Glomerular visceral epithelial cell (primary cell): ENCODE measurements around the gene PLCG1.

Experiments used
- DNase-seq: peaks from one replicate; pipeline ENCODE4 v3.0.0-alpha.2; 2016; ENCODE audit errors: extremely low spot score

Gene PLCG1

DNA sequence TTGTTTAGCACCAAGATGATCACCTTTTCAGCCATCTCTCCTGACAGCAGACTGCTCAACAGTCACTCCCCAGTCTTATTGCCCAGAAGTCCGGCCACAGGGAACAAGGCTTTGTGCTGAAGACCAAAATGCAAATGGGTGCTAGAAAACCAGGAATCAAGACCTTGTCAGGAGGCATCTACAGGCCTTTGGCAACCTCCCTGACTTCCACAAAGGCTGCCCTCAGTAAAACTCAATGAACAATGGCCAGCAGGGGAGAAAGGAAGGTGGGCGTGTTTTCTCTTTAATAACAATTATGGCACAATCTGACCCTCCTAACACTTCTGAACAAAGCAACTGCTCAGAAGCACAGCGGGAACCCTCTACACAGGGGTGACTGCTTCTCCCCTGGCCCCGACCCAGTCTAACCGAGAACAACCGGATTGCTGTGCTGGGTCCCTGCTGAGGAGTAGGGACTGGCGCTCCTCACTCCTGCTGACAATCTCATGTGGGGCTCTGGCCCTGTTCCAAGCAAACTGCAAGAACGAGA lies 41.6 kb downstream of the PLCG1 start:
- DNase-seq: no peak

GRCh38 chr20:41179961-41180360 lies 42.6 kb downstream of the PLCG1 start:
- no peak for DNase-seq

DNA sequence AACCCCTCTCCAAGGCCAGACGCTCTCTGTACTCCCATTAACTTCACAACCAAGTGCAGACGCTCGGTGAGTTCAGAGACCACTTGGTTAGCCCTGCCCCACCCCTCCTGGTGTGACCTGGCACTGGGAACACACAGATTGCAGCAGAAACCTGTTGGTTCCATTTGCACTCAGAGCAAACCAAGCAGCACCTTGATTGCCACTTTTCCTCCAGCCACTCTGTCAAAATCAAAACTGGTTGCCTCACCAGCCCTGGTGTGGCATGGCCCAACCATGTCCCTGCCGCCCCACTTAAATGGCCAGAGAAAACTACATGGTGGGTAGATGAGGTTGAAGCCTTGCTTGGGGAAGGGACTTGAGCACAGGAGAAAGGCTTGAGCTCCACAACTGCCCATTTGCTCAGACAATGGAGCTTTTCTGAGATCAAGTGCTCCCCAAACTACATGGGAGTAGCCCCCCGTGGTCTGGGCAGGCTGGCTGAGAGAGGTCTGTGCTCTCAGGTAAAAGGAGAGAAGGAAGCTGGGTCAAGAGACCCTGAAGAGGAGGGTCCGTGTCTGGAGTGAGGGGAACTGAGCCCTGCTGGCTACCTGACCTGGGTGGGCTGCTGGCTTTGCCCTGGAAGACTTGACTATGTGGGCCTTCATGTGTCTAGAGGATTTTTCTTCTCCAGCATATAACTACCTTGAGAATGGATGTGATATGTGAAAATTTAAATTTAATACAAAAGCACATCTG lies 43.4 kb downstream of the PLCG1 start:
- DNase-seq: no peak

- no peak for DNase-seq
Measured at GRCh38 chr20:41181567-41181966, 44.2 kb downstream of the PLCG1 start.

DNA sequence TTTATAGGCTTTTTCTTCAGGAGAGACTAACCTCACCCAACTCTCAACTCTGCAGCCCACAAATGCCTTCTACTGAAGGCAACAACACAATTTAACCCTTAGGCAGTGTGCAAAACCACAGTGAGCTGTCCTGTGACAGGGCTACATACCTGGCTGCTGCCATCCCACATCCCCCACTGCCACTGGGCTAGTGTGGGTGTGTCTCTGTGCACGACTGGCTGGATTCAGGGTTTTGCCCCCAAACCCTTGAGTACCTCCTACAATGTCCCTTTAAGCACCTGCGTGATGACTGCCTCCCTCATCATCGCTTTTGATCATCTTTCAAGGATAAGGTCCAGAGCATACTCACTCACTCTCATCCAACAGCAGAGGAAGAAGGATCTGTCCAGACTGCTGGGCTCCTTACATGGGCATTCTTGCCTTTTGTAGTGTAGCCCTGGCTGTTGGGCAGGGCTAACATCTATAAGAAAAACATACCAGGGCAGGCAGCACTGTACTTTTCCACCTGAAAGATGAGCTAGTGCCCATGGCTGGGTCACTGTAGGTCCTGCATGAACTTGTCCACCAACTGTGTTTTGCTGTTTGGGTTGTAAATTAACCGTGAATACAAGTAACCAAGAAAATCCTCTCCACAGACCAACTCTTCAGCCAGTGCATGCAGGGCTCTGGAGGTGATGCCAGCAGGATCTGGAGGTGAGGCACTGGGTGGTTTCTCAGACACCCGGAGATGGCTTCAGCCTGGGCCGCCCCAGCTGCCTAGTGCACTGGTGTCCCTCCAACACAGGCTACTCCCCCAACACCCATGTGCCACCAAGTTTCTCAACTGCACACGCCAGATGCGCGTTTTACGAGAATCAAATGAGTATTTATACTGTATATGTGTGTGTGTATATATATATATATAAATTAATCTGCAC lies 45.2 kb downstream of the PLCG1 start:
- DNase-seq: no peak

- no peak for DNase-seq
Measured at GRCh38 chr20:41183391-41183790, 46.0 kb downstream of the PLCG1 start.

- DNase-seq: no peak
Measured at GRCh38 chr20:41183831-41184230, 46.5 kb downstream of the PLCG1 start.

DNA sequence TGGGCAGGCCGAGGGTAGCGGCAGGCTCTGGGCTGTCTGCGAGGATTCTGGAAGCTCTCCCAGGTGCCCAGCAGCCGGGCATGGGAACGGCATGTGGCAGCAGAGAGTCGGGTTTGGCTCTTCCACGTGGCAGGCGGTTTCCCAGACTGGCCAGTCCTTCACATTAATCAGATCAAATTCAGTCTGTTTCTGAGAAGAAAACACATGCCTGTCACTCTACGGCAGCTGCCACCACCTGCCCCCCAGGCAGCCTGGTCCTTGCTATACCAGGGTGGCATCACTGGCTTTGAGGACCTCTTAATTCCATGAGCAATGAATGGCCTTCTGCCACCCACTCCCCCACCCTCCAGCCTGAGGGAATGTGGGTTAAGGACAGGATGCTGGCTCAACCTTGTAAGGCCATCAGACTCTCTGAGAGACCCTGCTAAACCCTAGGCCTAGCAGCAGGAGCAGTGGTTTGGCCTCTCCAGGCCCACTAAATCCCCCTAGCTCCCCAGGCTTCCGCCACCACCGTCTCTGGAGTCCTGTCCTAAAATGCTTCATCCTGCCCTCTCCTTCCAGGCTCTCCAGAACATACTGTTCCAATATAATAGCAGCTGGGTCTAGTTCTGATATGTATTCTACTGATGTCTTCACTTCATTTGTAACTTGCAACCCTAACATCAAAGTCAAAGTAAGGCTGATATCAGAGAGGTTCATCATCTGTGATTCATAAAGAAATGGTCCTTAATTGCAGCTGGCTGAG lies 47.8 kb downstream of the PLCG1 start:
- DNase-seq: no peak

DNA sequence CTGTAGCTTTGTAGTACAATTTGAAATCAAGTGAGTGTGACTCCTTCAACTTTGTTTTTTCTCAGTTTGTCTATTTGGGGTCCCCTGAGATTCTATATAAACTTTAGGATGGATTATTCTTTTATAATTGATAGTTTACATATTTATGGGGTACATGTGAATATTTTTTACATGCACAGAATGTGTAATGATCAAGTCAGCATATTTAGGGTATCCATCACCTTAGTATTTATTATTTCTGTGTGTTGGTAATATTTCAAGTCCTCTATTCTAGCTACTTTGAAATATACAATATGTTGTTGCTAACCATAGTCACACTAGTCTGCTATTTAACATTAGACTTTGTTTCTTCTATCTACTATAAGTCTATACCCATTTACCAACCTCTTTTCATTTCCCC lies 50.3 kb downstream of the PLCG1 start:
- DNase-seq: no peak

GRCh38 chr20:41191562-41192500 lies 54.5 kb downstream of the PLCG1 start:
- DNase-seq: no peak

GRCh38 chr20:41192575-41192974 lies 55.2 kb downstream of the PLCG1 start:
- DNase-seq: no peak

GRCh38 chr20:41196653-41197225 lies 59.4 kb downstream of the PLCG1 start:
- no peak for DNase-seq

GRCh38 chr20:41198443-41198842 lies 61.1 kb downstream of the PLCG1 start:
- DNase-seq: no peak

- no peak for DNase-seq
Measured at GRCh38 chr20:41200446-41201202, 63.3 kb downstream of the PLCG1 start.

DNA sequence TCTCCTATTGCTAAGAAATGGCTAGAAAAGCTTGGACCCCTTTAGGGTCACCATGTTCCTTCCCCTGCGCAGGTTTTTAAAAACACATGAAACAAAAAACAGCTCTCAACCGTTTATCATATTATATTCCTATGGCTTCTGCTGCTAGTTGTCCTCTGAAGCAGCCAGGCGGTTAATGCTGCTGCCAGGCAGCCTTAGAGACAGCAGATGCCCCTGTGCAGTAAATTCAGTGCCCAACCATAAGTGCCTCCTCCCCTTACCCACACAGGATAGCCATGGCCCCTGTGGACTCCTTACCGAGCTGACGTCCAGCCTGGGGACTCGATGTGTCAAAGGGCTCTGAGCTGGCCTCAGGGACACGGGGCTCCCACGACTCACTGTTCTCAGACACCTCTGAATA lies 64.4 kb downstream of the PLCG1 start:
- no peak for DNase-seq

- no peak for DNase-seq
Measured at GRCh38 chr20:41202426-41202825, 65.1 kb downstream of the PLCG1 start.

DNA sequence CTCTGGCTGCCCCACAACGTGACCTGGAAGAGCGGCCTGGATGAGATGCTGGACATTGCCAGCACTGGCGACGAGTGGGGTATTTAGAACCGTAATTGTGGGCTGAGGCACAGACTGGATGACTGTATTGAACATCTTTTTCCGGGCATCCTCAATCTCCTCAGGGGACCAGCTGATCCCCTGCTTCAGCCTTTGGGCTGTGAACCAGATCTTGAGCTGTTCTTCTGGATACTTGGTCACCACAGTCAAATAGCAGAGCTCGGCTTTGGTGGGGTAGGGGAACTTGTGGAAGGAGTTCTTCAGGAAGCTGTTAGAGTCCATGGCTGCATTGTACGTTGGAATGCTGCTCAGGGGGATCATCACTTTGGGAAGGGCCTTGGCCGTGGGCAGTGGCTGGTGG lies 66.3 kb downstream of the PLCG1 start:
- DNase-seq: no peak

DNA sequence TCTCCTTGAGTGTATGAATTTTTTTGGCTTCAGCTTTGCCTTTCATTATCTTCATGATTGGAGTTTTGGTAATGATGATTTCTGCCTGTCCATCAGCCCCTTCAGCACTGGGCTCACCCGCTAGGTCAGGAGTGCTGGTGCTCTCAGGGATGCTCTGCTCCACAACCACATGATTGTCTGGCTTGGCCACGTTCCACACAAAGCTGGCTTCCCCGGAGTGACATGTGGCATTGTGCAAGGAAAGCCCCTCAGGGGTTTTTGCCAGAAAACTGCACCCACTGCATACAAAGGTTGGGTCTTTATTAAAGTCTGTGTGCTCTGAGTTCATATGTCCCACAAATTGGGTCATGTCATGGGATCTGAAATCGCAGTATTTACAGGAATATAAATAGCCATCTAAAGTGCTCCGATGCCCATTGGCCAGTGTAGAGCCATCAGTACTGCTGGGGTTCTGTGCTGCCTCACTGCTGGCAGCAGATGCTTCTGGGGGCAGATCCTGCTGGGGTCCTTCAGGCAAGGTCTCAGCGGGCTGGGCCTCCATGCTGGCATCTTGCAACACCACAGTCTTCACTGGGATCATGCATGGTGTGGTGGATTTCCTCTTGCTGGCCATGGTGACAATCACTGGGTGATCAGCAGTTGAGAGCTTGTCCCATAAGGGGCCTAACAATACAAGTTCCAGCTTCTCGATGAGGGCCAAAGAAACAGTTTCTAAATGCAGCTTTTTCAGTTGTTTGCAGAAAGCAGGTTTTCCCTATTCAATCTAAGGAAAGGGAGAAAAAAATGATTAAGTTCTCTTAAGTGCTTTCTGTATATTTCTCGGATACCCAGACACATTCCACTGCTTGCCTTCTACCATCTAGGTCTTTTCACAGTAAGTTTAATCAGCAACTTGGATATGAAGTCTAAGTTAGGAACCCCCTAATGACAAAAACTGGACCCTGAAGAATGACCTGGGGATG lies 67.2 kb downstream of the PLCG1 start:
- no peak for DNase-seq

GRCh38 chr20:41205313-41205712 lies 68.0 kb downstream of the PLCG1 start:
- no peak for DNase-seq
